Activated CD8-positive, alpha-beta T cell treated with anti-CD3 and anti-CD28 coated beads for 36 hours (primary cell): Measurements from ENCODE around the gene NELFE. TPM values are rescaled to one million over a fixed set of nuclear protein-coding genes. Genes with fewer than 3 reads are reported as not detected.
A peak's percentile ranks its signal among the peaks of the same experiment; 100 is the strongest.
"Not testable (repeated sequence)": the region's sequence is repeated elsewhere in the genome, so short reads cannot be mapped to it uniquely, and the experiment has no call there.

Source experiments
- ATAC-seq: fragments of 200-7000 bp; cut with Tn5 transposase; one replicate; pipeline ENCODE4 v1.10.0; 2021; ENCODE audit warnings: mild to moderate bottlenecking, moderate library complexity
- CTCF ChIA-PET: fragments of 350-600 bp; sonication (Branson Sonifier 250); formaldehyde crosslinking; loops from one replicate; lab custom pipeline; 2021; ENCODE audit warnings: antibody characterized with exemption; lab: Charles Lee
- POLR2A ChIA-PET: fragments of 350-600 bp; sonication (Branson Sonifier 250); formaldehyde crosslinking; loops from one replicate; lab custom pipeline; 2021; ENCODE audit warnings: antibody characterized with exemption; lab: Charles Lee
- DNase-seq: peaks from one replicate; pipeline ENCODE4 v3.0.0-alpha.2; 2020
- H3K27ac Mint-ChIP-seq: one replicate; pipeline ENCODE4 v1.8.0; 2021; ENCODE audit warnings: mild to moderate bottlenecking, mixed read lengths
- H3K27me3 Mint-ChIP-seq: one replicate; pipeline ENCODE4 v1.8.0; 2021; ENCODE audit warnings: mixed read lengths
- H3K36me3 Mint-ChIP-seq: one replicate; pipeline ENCODE4 v1.8.0; 2021; ENCODE audit warnings: low read depth, mixed read lengths
- H3K4me1 Mint-ChIP-seq: one replicate; pipeline ENCODE4 v1.8.0; 2021; ENCODE audit warnings: low read depth, mixed read lengths
- H3K4me3 Mint-ChIP-seq: one replicate; pipeline ENCODE4 v1.8.0; 2021; ENCODE audit warnings: mild to moderate bottlenecking, moderate library complexity, mixed read lengths
- H3K9me3 Mint-ChIP-seq: one replicate; pipeline ENCODE4 v1.8.0; 2021; ENCODE audit warnings: mixed read lengths
- CTCF ChIP-seq: fragments of 200-600 bp; IDR thresholded peaks from one replicate; pipeline ENCODE4 v1.8.0; 2022; ENCODE audit warnings: antibody characterized with exemption, mild to moderate bottlenecking
- intact Hi-C: fragments of 100-400 bp; cut with micrococcal nuclease; formaldehyde crosslinking; loops from one replicate; pipeline ENCODE4 v1.10.0; 2022
- total RNA-seq, 2 experiments: library from RNA; stranded (reverse); gene quantifications; one replicate each; pipeline ENCODE4 v1.2.3, GENCODE V29; 2021

NELFE gene
- total RNA-seq, 2 experiments from 2014 or later, result 60.5 to 61.0 TPM

GRCh38 chr6:31996385-31996784 is 37.6 kb upstream of the NELFE start:
- H3K9me3 Mint-ChIP-seq, DNase-seq, H3K27me3 Mint-ChIP-seq, CTCF ChIA-PET, intact Hi-C loops, H3K4me3 Mint-ChIP-seq, POLR2A ChIA-PET, H3K36me3 Mint-ChIP-seq, ATAC-seq, H3K27ac Mint-ChIP-seq, H3K4me1 Mint-ChIP-seq: not testable (repeated sequence)

- CTCF ChIA-PET, H3K27me3 Mint-ChIP-seq, DNase-seq, H3K4me3 Mint-ChIP-seq, H3K4me1 Mint-ChIP-seq, POLR2A ChIA-PET, H3K36me3 Mint-ChIP-seq, intact Hi-C loops, ATAC-seq, H3K9me3 Mint-ChIP-seq, H3K27ac Mint-ChIP-seq: not testable (repeated sequence)
Observed at GRCh38 chr6:31994421-31994820, 35.6 kb upstream of the NELFE start.

- H3K9me3 Mint-ChIP-seq, intact Hi-C loops, H3K27ac Mint-ChIP-seq, H3K36me3 Mint-ChIP-seq, CTCF ChIA-PET, POLR2A ChIA-PET, H3K4me1 Mint-ChIP-seq, DNase-seq, H3K4me3 Mint-ChIP-seq, ATAC-seq, H3K27me3 Mint-ChIP-seq: not testable (repeated sequence)
Observed at GRCh38 chr6:31989363-31989762, 30.6 kb upstream of the NELFE start.

GRCh38 chr6:31981744-31982143 is 23.0 kb upstream of the NELFE start, which contains the start of gene C4A:
TSS of gene C4A (plus strand) at chr6:31982057. CDS start at chr6:31982108, 51 bp downstream.
- CTCF ChIA-PET, H3K4me3 Mint-ChIP-seq, ATAC-seq, H3K27ac Mint-ChIP-seq, POLR2A ChIA-PET, H3K9me3 Mint-ChIP-seq, H3K27me3 Mint-ChIP-seq, H3K36me3 Mint-ChIP-seq, intact Hi-C loops, DNase-seq: not testable (repeated sequence)
- peaks cover 13% of the 10 kb centered on the region for H3K4me1 Mint-ChIP-seq

- H3K4me1 Mint-ChIP-seq, result peaks cover 13% of the 10 kb centered on the region
- CTCF ChIA-PET, H3K27me3 Mint-ChIP-seq, POLR2A ChIA-PET, DNase-seq, intact Hi-C loops, H3K27ac Mint-ChIP-seq, H3K9me3 Mint-ChIP-seq, H3K4me3 Mint-ChIP-seq, ATAC-seq, H3K36me3 Mint-ChIP-seq: not testable (repeated sequence)
Observed at GRCh38 chr6:31980998-31981397, 22.2 kb upstream of the NELFE start.

GRCh38 chr6:31980195-31980876 is 21.6 kb upstream of the NELFE start:
- POLR2A ChIA-PET, H3K27me3 Mint-ChIP-seq, intact Hi-C loops, H3K9me3 Mint-ChIP-seq, H3K36me3 Mint-ChIP-seq, ATAC-seq, CTCF ChIA-PET, DNase-seq, H3K4me3 Mint-ChIP-seq: not testable (repeated sequence)
- Mint-ChIP-seq H3K27ac (peak overlapping the region; percentile 83), H3K4me1 (peaks cover 13% of the 10 kb centered on the region)

- Mint-ChIP-seq H3K4me3 (no peak overlapping the region), H3K4me1 (peaks cover 15% of the 10 kb centered on the region), H3K9me3 (no peaks in the 10 kb centered on the region), H3K36me3 (peaks cover 6% of the 10 kb centered on the region), H3K27me3 (no peaks in the 10 kb centered on the region), H3K27ac (peak overlapping the region; percentile 83)
- intact Hi-C loops, result no loop called here
- DNase-seq, result no peak
- CTCF ChIA-PET, result interaction anchor here (0.8 to 1.8 kb wide), 2 partner anchors 27 to 69 kb away, joined by 3 to 7 read pairs; no protein-coding TSS in a partner anchor
- ATAC-seq, result no peak
- POLR2A ChIA-PET, result no interaction called here
- no peak for TF ChIP-seq CTCF
Observed at GRCh38 chr6:31979238-31979898, 20.6 kb upstream of the NELFE start.
